GM23248 (cell line): ENCODE measurements around the gene ADGRD1.

Experiments
- EZH2 ChIP-seq: fragments of 200-600 bp; sonication (generic); IDR thresholded peaks from 2 replicates; pipeline ENCODE4 v1.6.1; 2018; ENCODE audit warnings: antibody characterized with exemption, mild to moderate bottlenecking; ENCODE audit not compliant: insufficient read depth, poor library complexity, severe bottlenecking
- EZH2phosphoT487 ChIP-seq: fragments of 200-600 bp; sonication (generic); IDR thresholded peaks from 2 replicates; pipeline ENCODE4 v1.6.1; 2018; ENCODE audit warnings: antibody characterized with exemption, moderate library complexity, mild to moderate bottlenecking, low read depth; ENCODE audit not compliant: insufficient read depth

- no peak for TF ChIP-seq EZH2phosphoT487
- no peak for TF ChIP-seq EZH2
These were observed 6.6 kb upstream of the ADGRD1 start for GRCh38 chr12:130947028-130947613.
